Chondrocyte (in vitro differentiated cells): ENCODE results near the gene OTUD1. TPM values are rescaled to one million over a fixed set of nuclear protein-coding genes. Genes with fewer than 3 reads are reported as not detected.

Source experiments
- DNase-seq: peaks from one replicate; pipeline ENCODE4 v3.0.0; 2021; ENCODE audit warnings: mixed read lengths, low spot score
- H3K27ac Mint-ChIP-seq: one replicate; pipeline ENCODE4 v1.8.0; 2021; ENCODE audit warnings: mild to moderate bottlenecking, moderate library complexity, mixed read lengths; ENCODE audit not compliant: unreplicated experiment
- H3K27me3 Mint-ChIP-seq: 2 replicates; pipeline ENCODE4 v1.8.0; 2021; ENCODE audit warnings: low read depth, mixed read lengths
- H3K36me3 Mint-ChIP-seq: 2 replicates; pipeline ENCODE4 v1.8.0; 2021; ENCODE audit warnings: low read depth, mixed read lengths
- H3K4me1 Mint-ChIP-seq: 2 replicates; pipeline ENCODE4 v1.8.0; 2021; ENCODE audit warnings: low read depth, mild to moderate bottlenecking, mixed read lengths
- H3K4me3 Mint-ChIP-seq: one replicate; pipeline ENCODE4 v1.8.0; 2021; ENCODE audit warnings: mild to moderate bottlenecking, moderate library complexity, mixed read lengths; ENCODE audit not compliant: unreplicated experiment
- H3K9me3 Mint-ChIP-seq: 2 replicates; pipeline ENCODE4 v1.8.0; 2021; ENCODE audit warnings: low read depth, mixed read lengths
- total RNA-seq: library from RNA; stranded (reverse); gene quantifications from 3 replicates; pipeline ENCODE4 v1.2.1, GENCODE V29; 2021
- TF ChIP-seq, protein P1 (sequence below): fragments of 200-600 bp; sonication (generic); IDR thresholded peaks from 2 replicates; pipeline ENCODE4 v1.5.0; 2021; ENCODE audit warnings: antibody characterized with exemption, mild to moderate bottlenecking, moderate library complexity

Gene OTUD1
- total RNA-seq, 1 donor from 2014 or later = 11.3 TPM

DNA sequence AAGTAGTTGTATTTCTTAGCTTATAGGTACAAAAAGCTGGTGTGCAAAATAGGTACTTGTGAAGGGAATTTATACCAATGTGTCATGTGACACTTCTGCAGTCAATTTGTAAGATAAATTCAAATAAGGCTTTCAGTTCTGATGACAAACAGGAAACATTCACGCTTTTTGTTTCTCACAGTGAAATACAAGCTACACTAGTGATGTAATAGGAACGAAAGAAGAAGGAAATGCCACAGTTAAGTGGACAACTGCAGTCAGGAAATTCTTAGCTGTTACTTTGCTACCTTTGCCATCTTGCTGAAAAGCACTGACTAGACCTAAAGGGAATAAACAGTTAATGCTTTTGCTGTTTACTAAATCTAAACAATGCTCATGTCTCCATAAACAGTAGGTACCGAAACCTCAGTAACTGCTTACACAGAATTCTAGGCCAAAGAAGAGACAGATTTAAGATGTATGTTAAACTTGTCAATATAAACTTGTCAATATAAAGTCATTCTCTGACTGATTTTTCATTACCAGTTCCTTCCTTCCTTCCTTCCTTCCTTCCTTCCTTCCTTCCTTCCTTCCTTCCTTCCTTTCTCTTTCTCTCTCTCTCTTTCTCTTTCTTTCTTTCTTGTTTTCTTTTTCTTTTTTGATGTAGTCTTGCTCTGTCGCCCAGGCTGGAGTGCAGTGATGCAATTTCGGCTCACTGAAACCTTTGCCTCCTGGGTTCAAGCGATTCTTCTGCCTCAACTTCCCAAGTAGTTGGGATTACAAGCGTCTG is 10.1 kb downstream of the OTUD1 start:
- H3K27ac Mint-ChIP-seq = peak overlapping the region; percentile 79
- no peaks in the 10 kb centered on the region for H3K27me3 Mint-ChIP-seq

DNA sequence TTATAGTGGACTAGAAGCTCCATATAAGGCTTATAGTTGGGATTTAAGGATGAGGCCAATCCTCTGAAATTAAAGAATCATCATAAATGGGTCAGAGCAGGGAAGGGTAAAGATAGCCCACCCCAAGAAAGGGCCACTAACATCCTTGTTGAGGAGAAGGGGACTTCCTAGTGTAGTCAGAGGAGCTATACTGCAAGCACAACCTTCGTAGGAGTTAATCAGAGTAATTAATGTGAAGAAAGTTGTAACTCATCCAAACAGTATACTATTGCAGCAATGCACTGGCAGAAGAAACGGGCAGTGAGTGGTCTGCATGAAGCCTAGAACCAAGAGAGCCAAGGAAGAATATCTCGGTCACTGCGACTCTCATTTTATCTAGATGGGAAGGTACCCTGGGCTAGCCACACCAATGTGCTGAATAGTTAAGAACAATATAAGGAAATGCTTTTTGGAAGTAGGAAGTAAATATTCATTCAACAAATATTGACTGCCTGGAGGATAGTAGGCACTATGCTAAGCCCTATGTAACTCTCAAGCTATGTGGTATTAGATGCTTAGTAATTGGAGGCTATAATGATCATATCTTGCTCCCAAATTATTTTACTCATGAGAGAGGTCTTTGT is 13.3 kb downstream of the OTUD1 start:
- DNase-seq = no peak
- TF ChIP-seq, protein P1, sequence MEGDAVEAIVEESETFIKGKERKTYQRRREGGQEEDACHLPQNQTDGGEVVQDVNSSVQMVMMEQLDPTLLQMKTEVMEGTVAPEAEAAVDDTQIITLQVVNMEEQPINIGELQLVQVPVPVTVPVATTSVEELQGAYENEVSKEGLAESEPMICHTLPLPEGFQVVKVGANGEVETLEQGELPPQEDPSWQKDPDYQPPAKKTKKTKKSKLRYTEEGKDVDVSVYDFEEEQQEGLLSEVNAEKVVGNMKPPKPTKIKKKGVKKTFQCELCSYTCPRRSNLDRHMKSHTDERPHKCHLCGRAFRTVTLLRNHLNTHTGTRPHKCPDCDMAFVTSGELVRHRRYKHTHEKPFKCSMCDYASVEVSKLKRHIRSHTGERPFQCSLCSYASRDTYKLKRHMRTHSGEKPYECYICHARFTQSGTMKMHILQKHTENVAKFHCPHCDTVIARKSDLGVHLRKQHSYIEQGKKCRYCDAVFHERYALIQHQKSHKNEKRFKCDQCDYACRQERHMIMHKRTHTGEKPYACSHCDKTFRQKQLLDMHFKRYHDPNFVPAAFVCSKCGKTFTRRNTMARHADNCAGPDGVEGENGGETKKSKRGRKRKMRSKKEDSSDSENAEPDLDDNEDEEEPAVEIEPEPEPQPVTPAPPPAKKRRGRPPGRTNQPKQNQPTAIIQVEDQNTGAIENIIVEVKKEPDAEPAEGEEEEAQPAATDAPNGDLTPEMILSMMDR = no peak
- Mint-ChIP-seq H3K4me1 (peaks cover 12% of the 10 kb centered on the region), H3K4me3 (no peak overlapping the region), H3K9me3 (no peaks in the 10 kb centered on the region), H3K27ac (no peak overlapping the region), H3K27me3 (no peaks in the 10 kb centered on the region), H3K36me3 (no peaks in the 10 kb centered on the region)

More for the DNA sequence above, 10.1 kb downstream of the OTUD1 start:
- Mint-ChIP-seq H3K36me3 (no peaks in the 10 kb centered on the region), H3K9me3 (no peaks in the 10 kb centered on the region), H3K4me3 (no peak overlapping the region), H3K4me1 (peaks cover 12% of the 10 kb centered on the region)
- TF ChIP-seq, protein P1 = no peak
- no peak for DNase-seq

DNA sequence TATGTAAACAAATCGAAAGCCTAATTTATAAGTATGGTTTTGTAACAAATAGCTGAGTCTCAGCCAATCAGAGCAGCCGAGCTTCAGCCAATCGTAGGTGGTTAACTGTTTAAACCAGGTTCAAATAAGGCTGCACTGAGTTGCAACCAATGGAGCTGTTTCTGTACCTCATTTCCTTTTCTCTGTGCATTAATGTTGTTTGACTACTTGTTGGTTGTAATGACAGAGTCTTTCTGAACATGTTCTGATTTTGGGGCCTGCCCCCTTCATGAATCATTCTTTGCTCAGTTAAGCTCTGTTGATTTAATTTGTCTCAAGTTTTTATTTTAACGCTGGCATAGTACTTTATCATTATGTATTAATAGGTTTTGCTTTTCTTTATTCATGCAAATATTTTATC is 14.6 kb downstream of the OTUD1 start:
- peaks cover 9% of the 10 kb centered on the region for H3K4me1 Mint-ChIP-seq

DNA sequence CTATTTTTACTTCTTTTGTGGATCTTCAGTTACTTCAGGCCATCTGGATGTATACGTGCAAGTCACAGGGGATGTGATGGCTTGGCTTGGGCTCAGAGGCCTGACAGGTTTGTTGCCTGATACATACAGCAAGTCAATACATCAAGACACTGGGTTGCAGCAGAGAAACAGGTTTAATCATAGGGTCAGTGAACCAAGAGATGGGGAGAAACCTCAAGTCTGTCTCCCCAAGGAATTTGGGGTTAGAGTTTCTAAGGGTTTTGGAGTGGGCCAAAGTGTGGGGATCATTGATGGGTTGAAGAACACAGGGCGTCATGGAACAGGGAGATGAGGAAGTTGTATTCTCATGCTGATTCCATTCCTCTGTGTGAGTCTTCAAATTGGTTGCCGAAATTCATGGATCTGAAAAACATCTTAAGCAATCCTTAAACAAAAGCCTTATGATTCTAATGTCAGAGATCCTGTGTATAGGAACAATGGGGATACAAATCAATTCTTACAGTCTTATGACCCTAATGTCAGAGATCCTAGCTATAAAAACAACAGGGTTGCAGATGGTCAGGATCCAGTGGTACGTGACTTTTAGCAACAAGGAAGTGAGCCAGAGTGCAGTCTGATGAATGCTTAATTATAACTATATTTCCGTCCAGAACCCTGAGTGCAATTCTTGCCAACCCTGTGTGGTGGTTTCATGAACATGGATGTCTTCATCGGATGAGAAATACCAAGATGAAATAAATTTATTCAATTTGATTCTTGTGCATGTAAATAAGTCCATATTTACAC is 18.9 kb downstream of the OTUD1 start:
- Mint-ChIP-seq H3K4me1 (peaks cover 5% of the 10 kb centered on the region), H3K27me3 (peaks cover 9% of the 10 kb centered on the region), H3K9me3 (no peaks in the 10 kb centered on the region), H3K27ac (no peak overlapping the region), H3K4me3 (no peak overlapping the region), H3K36me3 (no peaks in the 10 kb centered on the region)
- TF ChIP-seq, protein P1 = no peak
- no peak for DNase-seq

More for the DNA sequence above, 14.6 kb downstream of the OTUD1 start:
- no peak for DNase-seq
- H3K27me3 Mint-ChIP-seq = peaks cover 2% of the 10 kb centered on the region
- no peaks in the 10 kb centered on the region for H3K36me3 Mint-ChIP-seq
- H3K27ac Mint-ChIP-seq = no peak overlapping the region
- H3K4me3 Mint-ChIP-seq = no peak overlapping the region
- TF ChIP-seq, protein P1 = no peak
- H3K9me3 Mint-ChIP-seq = no peaks in the 10 kb centered on the region

DNA sequence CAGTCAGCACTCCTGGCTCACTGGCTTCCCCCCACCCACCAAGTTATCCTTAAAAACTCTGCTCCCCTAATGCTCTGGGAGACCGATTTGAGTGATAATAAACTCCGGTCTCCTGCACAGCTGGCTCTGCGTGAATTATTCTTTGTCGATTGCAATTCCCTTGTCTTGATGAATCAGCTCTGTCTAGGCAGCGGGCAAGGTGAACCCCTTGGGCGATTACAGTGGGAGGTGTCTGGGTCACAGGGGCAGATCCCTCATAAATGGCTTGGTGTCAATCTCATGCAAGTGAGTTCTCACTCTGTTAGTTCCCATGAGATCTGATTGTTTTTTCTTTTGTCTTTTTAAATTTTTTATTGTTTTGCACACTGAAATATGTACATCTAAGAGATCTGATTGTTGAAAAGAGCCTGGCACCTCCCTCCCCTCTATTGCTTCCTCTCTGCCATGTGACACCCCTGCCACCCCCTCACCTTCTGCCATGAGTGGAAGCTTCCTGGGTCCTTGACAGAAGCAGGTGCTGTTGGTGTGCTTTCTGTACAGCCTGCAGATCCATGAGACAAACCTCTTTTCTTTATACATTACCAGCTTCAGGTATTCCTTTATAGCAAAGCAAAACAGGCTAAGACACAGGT is 20.5 kb downstream of the OTUD1 start:
- Mint-ChIP-seq H3K4me1 (peaks cover 5% of the 10 kb centered on the region), H3K27me3 (peaks cover 9% of the 10 kb centered on the region), H3K36me3 (no peaks in the 10 kb centered on the region), H3K4me3 (no peak overlapping the region), H3K27ac (no peak overlapping the region), H3K9me3 (no peaks in the 10 kb centered on the region)
- TF ChIP-seq, protein P1 = no peak
- no peak for DNase-seq
